ENCODE data around the gene IL16. TPM values are rescaled to one million over a fixed set of nuclear protein-coding genes. Genes with fewer than 3 reads are reported as not detected.

Gene IL16
- total and polyA plus RNA-seq, 9 of the 15 experiments (the other 6 are each of a cell fraction or from before 2014, with no cell fraction given), result 1.4 to 18.8 (median 10.6) TPM

GRCh38 chr15:81304226-81304625 is 107.5 kb downstream of the IL16 start:
- intact Hi-C loops (cut with micrococcal nuclease) (no loop called here), in situ Hi-C loops (cut with MboI) (no loop called here)
- Histone ChIP-seq H3K4me3 (no peak overlapping the region), H2AFZ (ENCODE audit: low read depth, low read length) (no peak overlapping the region), H3K27ac (ENCODE audit: extremely low read depth, low read depth, low read length) (no peak overlapping the region), H3K36me3 (ENCODE audit: control insufficient read depth, insufficient read depth, low read length) (peaks cover 23% of the 10 kb centered on the region; the same call in 1 of the 3 replicates), H3K4me2 (ENCODE audit: insufficient read depth, low read length) (no peak overlapping the region), H4K20me1 (replicated peaks; ENCODE audit: control insufficient read depth, insufficient read depth, low read length) (no peaks in the 10 kb centered on the region; the same call in 1 of the 2 replicates), H3K9me1 (ENCODE audit: control insufficient read depth, insufficient read depth, low read length) (no peaks in the 10 kb centered on the region), H3K9ac (ENCODE audit: insufficient read depth in 1 of 2, low read depth in 2 of 2, low read length in 2 of 2) (no peak overlapping the region), H3K79me2 (ENCODE audit: control insufficient read depth, insufficient read depth, low read length) (no peaks in the 10 kb centered on the region), H3K27me3 (ENCODE audit: control insufficient read depth in 2 of 2, insufficient read depth in 2 of 2, low read length in 2 of 2) (no peaks in the 10 kb centered on the region), H3K9me3 (replicated peaks; ENCODE audit: control insufficient read depth, insufficient read depth, low read depth, low read length) (no peaks in the 10 kb centered on the region), H3K4me1 (replicated peaks in 1 of 2; ENCODE audit: control insufficient read depth in 2 of 2, insufficient read depth in 2 of 2, low read length in 2 of 2) (no peaks in the 10 kb centered on the region)
- POLR2A ChIA-PET, result no interaction called here
- DNase-seq (ENCODE audit: extremely low read depth in 1 of 4, low spot score in 3 of 4) (no peak), FAIRE-seq (no peak), ATAC-seq (no peak)
- BruUV-seq (replicated peaks), result no TSS peak
- TF ChIP-seq NBN (IDR thresholded peaks at IDR 0.05; ENCODE audit: low read depth) (no peak), ZNF384 (IDR thresholded peaks at IDR 0.05; ENCODE audit: low read depth, low read length) (no peak), RBM39 (optimal IDR thresholded peaks at IDR 0.05; ENCODE audit: low read depth, low read length) (no peak), ARID4B (CRISPR knock-in tag; IDR thresholded peaks at IDR 0.05) (no peak), ZFPM2 (CRISPR knock-in tag; IDR thresholded peaks at IDR 0.05) (no peak), FOXA3 (CRISPR knock-in tag; conservative IDR thresholded peaks at IDR 0.05 in 1 of 2, IDR thresholded peaks at IDR 0.05 in 1 of 2) (no peak), KHSRP (IDR thresholded peaks at IDR 0.05) (no peak), ZBTB7A (IDR thresholded peaks at IDR 0.05; ENCODE audit: borderline replicate concordance, control insufficient read depth, low read depth, low read length) (no peak), TSC22D4 (tag; IDR thresholded peaks at IDR 0.05) (no peak), EP300 (IDR thresholded peaks at IDR 0.05; ENCODE audit: low read length) (no peak), TFE3 (CRISPR knock-in tag; IDR thresholded peaks at IDR 0.05) (no peak), ZNF140 (CRISPR knock-in tag; IDR thresholded peaks at IDR 0.05) (no peak), NR2F6 (CRISPR knock-in tag; IDR thresholded peaks at IDR 0.05) (no peak)
- TF ChIP-seq, protein P1, sequence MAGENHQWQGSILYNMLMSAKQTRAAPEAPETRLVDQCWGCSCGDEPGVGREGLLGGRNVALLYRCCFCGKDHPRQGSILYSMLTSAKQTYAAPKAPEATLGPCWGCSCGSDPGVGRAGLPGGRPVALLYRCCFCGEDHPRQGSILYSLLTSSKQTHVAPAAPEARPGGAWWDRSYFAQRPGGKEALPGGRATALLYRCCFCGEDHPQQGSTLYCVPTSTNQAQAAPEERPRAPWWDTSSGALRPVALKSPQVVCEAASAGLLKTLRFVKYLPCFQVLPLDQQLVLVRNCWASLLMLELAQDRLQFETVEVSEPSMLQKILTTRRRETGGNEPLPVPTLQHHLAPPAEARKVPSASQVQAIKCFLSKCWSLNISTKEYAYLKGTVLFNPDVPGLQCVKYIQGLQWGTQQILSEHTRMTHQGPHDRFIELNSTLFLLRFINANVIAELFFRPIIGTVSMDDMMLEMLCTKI (IDR thresholded peaks at IDR 0.05; ENCODE audit: partially characterized antibody), result no peak
- TF ChIP-seq, protein P2, sequence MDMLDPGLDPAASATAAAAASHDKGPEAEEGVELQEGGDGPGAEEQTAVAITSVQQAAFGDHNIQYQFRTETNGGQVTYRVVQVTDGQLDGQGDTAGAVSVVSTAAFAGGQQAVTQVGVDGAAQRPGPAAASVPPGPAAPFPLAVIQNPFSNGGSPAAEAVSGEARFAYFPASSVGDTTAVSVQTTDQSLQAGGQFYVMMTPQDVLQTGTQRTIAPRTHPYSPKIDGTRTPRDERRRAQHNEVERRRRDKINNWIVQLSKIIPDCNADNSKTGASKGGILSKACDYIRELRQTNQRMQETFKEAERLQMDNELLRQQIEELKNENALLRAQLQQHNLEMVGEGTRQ (CRISPR knock-in tag; IDR thresholded peaks at IDR 0.05), result no peak
- 61% methylated on average over 4 of the region's 5 CpGs for WGBS (ENCODE audit: insufficient coverage, low coverage, missing lambda C conversion rate)
- CTCF ChIA-PET (ENCODE audit: low intra/inter-chr PET ratio), result no interaction called here
